ENCODE data around the gene RPRML.

Gene RPRML

GRCh38 chr17:46944931-46945330 lies 34.1 kb downstream of the RPRML start:
- H3K36me3 ChIP-seq (ENCODE audit: control insufficient read depth, insufficient read depth, low read length), result peaks cover 13% of the 10 kb centered on the region
- no peaks in the 10 kb centered on the region for H3K27me3 ChIP-seq (ENCODE audit: control insufficient read depth, insufficient read depth, low read length)
- peaks cover 23% of the 10 kb centered on the region for H3K4me1 ChIP-seq (ENCODE audit: control insufficient read depth, insufficient read depth, low read length)
- H3K27ac ChIP-seq (ENCODE audit: low read depth, low read length), result no peak overlapping the region
- H3K4me3 ChIP-seq (ENCODE audit: low read depth, low read length), result no peak overlapping the region
- H3K9me3 ChIP-seq (ENCODE audit: control insufficient read depth, insufficient read depth, low read length), result no peaks in the 10 kb centered on the region
- H3K9ac ChIP-seq (ENCODE audit: low read depth, low read length), result no peak overlapping the region

- no peaks in the 10 kb centered on the region for H3K9me3 ChIP-seq (ENCODE audit: control insufficient read depth, insufficient read depth, low read length)
- H3K36me3 ChIP-seq (ENCODE audit: control insufficient read depth, insufficient read depth, low read length), result peaks cover 24% of the 10 kb centered on the region
- H3K9ac ChIP-seq (ENCODE audit: low read depth, low read length), result no peak overlapping the region
- H3K4me1 ChIP-seq (ENCODE audit: control insufficient read depth, insufficient read depth, low read length), result peaks cover 23% of the 10 kb centered on the region
- H3K4me3 ChIP-seq (ENCODE audit: low read depth, low read length), result no peak overlapping the region
- no peaks in the 10 kb centered on the region for H3K27me3 ChIP-seq (ENCODE audit: control insufficient read depth, insufficient read depth, low read length)
- peak overlapping the region; percentile 2 for H3K27ac ChIP-seq (ENCODE audit: low read depth, low read length)
Measured at GRCh38 chr17:46943501-46944393, 35.3 kb downstream of the RPRML start.

GRCh38 chr17:46943218-46943500 lies 35.9 kb downstream of the RPRML start:
- no peak overlapping the region for H3K9ac ChIP-seq (ENCODE audit: low read depth, low read length)
- no peaks in the 10 kb centered on the region for H3K27me3 ChIP-seq (ENCODE audit: control insufficient read depth, insufficient read depth, low read length)
- no peaks in the 10 kb centered on the region for H3K9me3 ChIP-seq (ENCODE audit: control insufficient read depth, insufficient read depth, low read length)
- H3K36me3 ChIP-seq (ENCODE audit: control insufficient read depth, insufficient read depth, low read length), result peaks cover 30% of the 10 kb centered on the region
- H3K4me3 ChIP-seq (ENCODE audit: low read depth, low read length), result no peak overlapping the region
- H3K27ac ChIP-seq (ENCODE audit: low read depth, low read length), result peak overlapping the region; percentile 2
- peaks cover 23% of the 10 kb centered on the region for H3K4me1 ChIP-seq (ENCODE audit: control insufficient read depth, insufficient read depth, low read length)

GRCh38 chr17:46942441-46943217 lies 36.4 kb downstream of the RPRML start:
- H3K9ac ChIP-seq (ENCODE audit: low read depth, low read length), result no peak overlapping the region
- H3K27me3 ChIP-seq (ENCODE audit: control insufficient read depth, insufficient read depth, low read length), result no peaks in the 10 kb centered on the region
- H3K4me3 ChIP-seq (ENCODE audit: low read depth, low read length), result no peak overlapping the region
- H3K9me3 ChIP-seq (ENCODE audit: control insufficient read depth, insufficient read depth, low read length), result no peaks in the 10 kb centered on the region
- peak overlapping the region; percentile 2 for H3K27ac ChIP-seq (ENCODE audit: low read depth, low read length)
- H3K4me1 ChIP-seq (ENCODE audit: control insufficient read depth, insufficient read depth, low read length), result peaks cover 23% of the 10 kb centered on the region
- H3K36me3 ChIP-seq (ENCODE audit: control insufficient read depth, insufficient read depth, low read length), result peaks cover 36% of the 10 kb centered on the region

- H3K36me3 ChIP-seq (ENCODE audit: control insufficient read depth, insufficient read depth, low read length), result peaks cover 53% of the 10 kb centered on the region
- H3K4me3 ChIP-seq (ENCODE audit: low read depth, low read length), result no peak overlapping the region
- H3K4me1 ChIP-seq (ENCODE audit: control insufficient read depth, insufficient read depth, low read length), result peaks cover 22% of the 10 kb centered on the region
- H3K9ac ChIP-seq (ENCODE audit: low read depth, low read length), result no peak overlapping the region
- no peak overlapping the region for H3K27ac ChIP-seq (ENCODE audit: low read depth, low read length)
- no peaks in the 10 kb centered on the region for H3K9me3 ChIP-seq (ENCODE audit: control insufficient read depth, insufficient read depth, low read length)
- no peaks in the 10 kb centered on the region for H3K27me3 ChIP-seq (ENCODE audit: control insufficient read depth, insufficient read depth, low read length)
Measured at GRCh38 chr17:46940692-46941404, 38.2 kb downstream of the RPRML start.

GRCh38 chr17:46935658-46936266 lies 43.3 kb downstream of the RPRML start:
- H3K9me3 ChIP-seq (ENCODE audit: control insufficient read depth, insufficient read depth, low read length), result no peaks in the 10 kb centered on the region
- H3K4me1 ChIP-seq (ENCODE audit: control insufficient read depth, insufficient read depth, low read length), result no peaks in the 10 kb centered on the region
- H3K4me3 ChIP-seq (ENCODE audit: low read depth, low read length), result no peak overlapping the region
- H3K9ac ChIP-seq (ENCODE audit: low read depth, low read length), result no peak overlapping the region
- H3K27me3 ChIP-seq (ENCODE audit: control insufficient read depth, insufficient read depth, low read length), result no peaks in the 10 kb centered on the region
- peaks cover 100% of the 10 kb centered on the region for H3K36me3 ChIP-seq (ENCODE audit: control insufficient read depth, insufficient read depth, low read length)
- H3K27ac ChIP-seq (ENCODE audit: low read depth, low read length), result no peak overlapping the region

- Histone ChIP-seq H3K9ac (ENCODE audit: low read depth, low read length) (no peak overlapping the region), H3K9me3 (ENCODE audit: control insufficient read depth, insufficient read depth, low read length) (no peaks in the 10 kb centered on the region), H3K4me3 (ENCODE audit: low read depth, low read length) (no peak overlapping the region), H3K27me3 (ENCODE audit: control insufficient read depth, insufficient read depth, low read length) (no peaks in the 10 kb centered on the region), H3K4me1 (ENCODE audit: control insufficient read depth, insufficient read depth, low read length) (no peaks in the 10 kb centered on the region), H3K36me3 (ENCODE audit: control insufficient read depth, insufficient read depth, low read length) (peaks cover 74% of the 10 kb centered on the region), H3K27ac (ENCODE audit: low read depth, low read length) (no peak overlapping the region)
Measured at GRCh38 chr17:46931596-46931995, 47.5 kb downstream of the RPRML start.

GRCh38 chr17:46930051-46930450 lies 49.0 kb downstream of the RPRML start:
- peaks cover 58% of the 10 kb centered on the region for H3K36me3 ChIP-seq (ENCODE audit: control insufficient read depth, insufficient read depth, low read length)
- no peaks in the 10 kb centered on the region for H3K9me3 ChIP-seq (ENCODE audit: control insufficient read depth, insufficient read depth, low read length)
- no peak overlapping the region for H3K4me3 ChIP-seq (ENCODE audit: low read depth, low read length)
- H3K9ac ChIP-seq (ENCODE audit: low read depth, low read length), result no peak overlapping the region
- H3K4me1 ChIP-seq (ENCODE audit: control insufficient read depth, insufficient read depth, low read length), result no peaks in the 10 kb centered on the region
- no peak overlapping the region for H3K27ac ChIP-seq (ENCODE audit: low read depth, low read length)
- H3K27me3 ChIP-seq (ENCODE audit: control insufficient read depth, insufficient read depth, low read length), result no peaks in the 10 kb centered on the region

GRCh38 chr17:46929413-46929812 lies 49.6 kb downstream of the RPRML start:
- no peak overlapping the region for H3K4me3 ChIP-seq (ENCODE audit: low read depth, low read length)
- no peak overlapping the region for H3K9ac ChIP-seq (ENCODE audit: low read depth, low read length)
- H3K27ac ChIP-seq (ENCODE audit: low read depth, low read length), result no peak overlapping the region
- H3K36me3 ChIP-seq (ENCODE audit: control insufficient read depth, insufficient read depth, low read length), result peaks cover 52% of the 10 kb centered on the region
- no peaks in the 10 kb centered on the region for H3K4me1 ChIP-seq (ENCODE audit: control insufficient read depth, insufficient read depth, low read length)
- H3K9me3 ChIP-seq (ENCODE audit: control insufficient read depth, insufficient read depth, low read length), result no peaks in the 10 kb centered on the region
- no peaks in the 10 kb centered on the region for H3K27me3 ChIP-seq (ENCODE audit: control insufficient read depth, insufficient read depth, low read length)

- Histone ChIP-seq H3K36me3 (ENCODE audit: control insufficient read depth, insufficient read depth, low read length) (peaks cover 44% of the 10 kb centered on the region), H3K27ac (ENCODE audit: low read depth, low read length) (no peak overlapping the region), H3K27me3 (ENCODE audit: control insufficient read depth, insufficient read depth, low read length) (no peaks in the 10 kb centered on the region), H3K9ac (ENCODE audit: low read depth, low read length) (no peak overlapping the region), H3K4me3 (ENCODE audit: low read depth, low read length) (no peak overlapping the region), H3K9me3 (ENCODE audit: control insufficient read depth, insufficient read depth, low read length) (no peaks in the 10 kb centered on the region), H3K4me1 (ENCODE audit: control insufficient read depth, insufficient read depth, low read length) (no peaks in the 10 kb centered on the region; the same call in 1 of the 2 replicates)
Measured at GRCh38 chr17:46928467-46929261, 50.4 kb downstream of the RPRML start.

All from HUES48 (cell line).